GM23338 (cell line): ENCODE results near the gene SBF2. TPM values are rescaled to one million over a fixed set of nuclear protein-coding genes. Genes with fewer than 3 reads are reported as not detected.

Experiments
- ATAC-seq: fragments of 200-7000 bp; cut with Tn5 transposase; 3 replicates; pipeline ENCODE4 v1.9.1; 2020
- DNase-seq: peaks from one replicate; pipeline ENCODE4 v3.0.0-alpha.2; 2015; ENCODE audit warnings: low spot score
- H2AFZ ChIP-seq: fragments of 200-600 bp; sonication (generic); 2 replicates; pipeline ENCODE4 v1.8.0; 2016; ENCODE audit warnings: antibody characterized with exemption, mild to moderate bottlenecking, moderate library complexity
- H3F3A ChIP-seq: fragments of 200-600 bp; sonication (generic); replicated peaks from 2 replicates; pipeline ENCODE4 v1.8.0; 2017; ENCODE audit warnings: antibody characterized with exemption, mixed run types, low read depth
- H3K27ac ChIP-seq: fragments of 200-600 bp; sonication (generic); 2 replicates; pipeline ENCODE4 v1.6.1; 2016; ENCODE audit warnings: low read depth
- H3K27me3 ChIP-seq: fragments of 200-600 bp; sonication (generic); 2 replicates; pipeline ENCODE4 v1.8.0; 2016; ENCODE audit warnings: mild to moderate bottlenecking, mixed run types, moderate library complexity; ENCODE audit not compliant: insufficient read depth
- H3K36me3 ChIP-seq: fragments of 200-600 bp; sonication (generic); 2 replicates; pipeline ENCODE4 v1.8.0; 2016; ENCODE audit warnings: mild to moderate bottlenecking; ENCODE audit not compliant: insufficient read depth
- H3K4me1 ChIP-seq: fragments of 200-600 bp; sonication (generic); 2 replicates; pipeline ENCODE4 v1.8.0; 2016; ENCODE audit warnings: mild to moderate bottlenecking, moderate library complexity; ENCODE audit not compliant: insufficient read depth
- H3K4me2 ChIP-seq: fragments of 200-600 bp; sonication (generic); 2 replicates; pipeline ENCODE4 v1.7.1; 2017; ENCODE audit warnings: mixed run types
- H3K4me3 ChIP-seq: fragments of 200-600 bp; sonication (generic); 2 replicates; pipeline ENCODE4 v1.6.1; 2016; ENCODE audit warnings: mixed run types
- H3K79me2 ChIP-seq: fragments of 200-600 bp; sonication (generic); replicated peaks from 2 replicates; pipeline ENCODE4 v1.8.0; 2017; ENCODE audit warnings: mild to moderate bottlenecking; ENCODE audit not compliant: insufficient read depth
- H3K9me2 ChIP-seq: fragments of 200-600 bp; sonication (generic); 2 replicates; pipeline ENCODE4 v1.8.0; 2017; ENCODE audit not compliant: insufficient read depth
- H4K20me1 ChIP-seq: fragments of 200-600 bp; sonication (generic); replicated peaks from 2 replicates; pipeline ENCODE4 v1.8.0; 2017; ENCODE audit warnings: mild to moderate bottlenecking; ENCODE audit not compliant: insufficient read depth
- H3K27ac Mint-ChIP-seq: 2 replicates; pipeline ENCODE4 v1.8.0; 2020; ENCODE audit warnings: inconsistent platforms, mild to moderate bottlenecking, moderate library complexity, mixed read lengths
- H3K27me3 Mint-ChIP-seq: 3 replicates; pipeline ENCODE4 v1.8.0; 2022; ENCODE audit warnings: low read depth, mild to moderate bottlenecking, moderate library complexity, mixed read lengths, inconsistent platforms; ENCODE audit not compliant: insufficient read depth, poor library complexity
- H3K36me3 Mint-ChIP-seq: 3 replicates; pipeline ENCODE4 v1.8.0; 2021; ENCODE audit warnings: low read depth, mild to moderate bottlenecking, inconsistent platforms, moderate library complexity, mixed read lengths
- H3K4me1 Mint-ChIP-seq: 3 replicates; pipeline ENCODE4 v1.8.0; 2020; ENCODE audit warnings: mild to moderate bottlenecking, inconsistent platforms, mixed read lengths
- H3K4me3 Mint-ChIP-seq: 3 replicates; pipeline ENCODE4 v1.8.0; 2021; ENCODE audit warnings: moderate library complexity, mild to moderate bottlenecking, inconsistent platforms, mixed read lengths
- H3K9me3 Mint-ChIP-seq: 3 replicates; pipeline ENCODE4 v1.8.0; 2020; ENCODE audit warnings: moderate library complexity, mild to moderate bottlenecking, inconsistent platforms, mixed read lengths
- CREB1 ChIP-seq: fragments of 250-450 bp; sonication (Bioruptor Pico); IDR thresholded peaks from 2 replicates; pipeline ENCODE4 v1.5.0; 2020; ENCODE audit warnings: low read depth, mild to moderate bottlenecking, moderate library complexity
- CTCF ChIP-seq, 2 experiments: fragments of 200-600 bp in 1 of 2; sonication (generic) in 1 of 2; conservative IDR thresholded peaks; 2 replicates each; pipeline versions ENCODE4 v1.5.1 to v1.6.1; 2016 to 2017; ENCODE audit warnings: antibody characterized with exemption in 2 of 2, low read depth in 2 of 2, mild to moderate bottlenecking in 2 of 2, moderate library complexity in 1 of 2
- EZH2 ChIP-seq: fragments of 200-600 bp; sonication (generic); IDR thresholded peaks from one replicate; pipeline ENCODE4 v1.8.0; 2017; ENCODE audit warnings: antibody characterized with exemption, mild to moderate bottlenecking, low read depth; ENCODE audit not compliant: unreplicated experiment
- EZH2phosphoT487 ChIP-seq: fragments of 200-600 bp; sonication (generic); IDR thresholded peaks from one replicate; pipeline ENCODE4 v1.8.1; 2018; ENCODE audit warnings: antibody characterized with exemption; ENCODE audit not compliant: unreplicated experiment
- JUNB ChIP-seq: IDR thresholded peaks from one replicate; pipeline ENCODE4 v1.6.1; 2016; ENCODE audit warnings: antibody characterized with exemption; ENCODE audit not compliant: unreplicated experiment
- NANOG ChIP-seq: IDR thresholded peaks from 2 replicates; pipeline ENCODE4 v1.6.1; 2016; ENCODE audit warnings: antibody characterized with exemption, borderline replicate concordance
- STAT1 ChIP-seq: IDR thresholded peaks from one replicate; pipeline ENCODE4 v1.6.1; 2016; ENCODE audit warnings: antibody characterized with exemption; ENCODE audit not compliant: unreplicated experiment
- ZNF114 ChIP-seq: fragments of 250-450 bp; sonication (Bioruptor Pico); IDR thresholded peaks from 2 replicates; pipeline ENCODE4 v1.5.0; 2020; ENCODE audit warnings: mild to moderate bottlenecking, moderate library complexity
- ZNF331 ChIP-seq: fragments of 250-450 bp; sonication (Bioruptor Pico); IDR thresholded peaks from 2 replicates; pipeline ENCODE4 v1.5.0; 2020; ENCODE audit warnings: low read depth, mild to moderate bottlenecking, moderate library complexity
- polyA plus RNA-seq: library from polyadenylated mRNA; unstranded; fragments of >200 nt; fragmentation: Nextera tagmentation; extraction: Ambion mirVana; gene quantifications from 2 replicates; pipeline ENCODE4 v1.2.1, GENCODE V29; 2016
- total RNA-seq: library from RNA; depleted of rRNA; stranded (reverse); fragments of >200 nt; shearing (Covaris generic); gene quantifications from 2 replicates; pipeline ENCODE4 v1.2.3, GENCODE V29; 2014
- TF ChIP-seq, protein P1 (sequence below): IDR thresholded peaks from one replicate; pipeline ENCODE4 v1.6.1; 2018; ENCODE audit warnings: antibody characterized with exemption; ENCODE audit not compliant: unreplicated experiment
- TF ChIP-seq, protein P2 (sequence below): IDR thresholded peaks from 2 replicates; pipeline ENCODE4 v1.6.1; 2016; ENCODE audit warnings: antibody characterized with exemption

Gene SBF2
- total and polyA plus RNA-seq, 2 experiments from 2014 or later: 25.6 to 53.5 TPM

GRCh38 chr11:10030122-10030490 lies 263.9 kb downstream of the SBF2 start (continued):
- TF ChIP-seq ZNF331 (no peak), CTCF (conservative IDR thresholded peaks at IDR 0.05; ENCODE audit: low read depth in 2 of 2) (no peak), STAT1 (no peak), NANOG (no peak), JUNB (no peak), EZH2 (no peak), CREB1 (CRISPR knock-in tag) (no peak)
- TF ChIP-seq, protein P1, sequence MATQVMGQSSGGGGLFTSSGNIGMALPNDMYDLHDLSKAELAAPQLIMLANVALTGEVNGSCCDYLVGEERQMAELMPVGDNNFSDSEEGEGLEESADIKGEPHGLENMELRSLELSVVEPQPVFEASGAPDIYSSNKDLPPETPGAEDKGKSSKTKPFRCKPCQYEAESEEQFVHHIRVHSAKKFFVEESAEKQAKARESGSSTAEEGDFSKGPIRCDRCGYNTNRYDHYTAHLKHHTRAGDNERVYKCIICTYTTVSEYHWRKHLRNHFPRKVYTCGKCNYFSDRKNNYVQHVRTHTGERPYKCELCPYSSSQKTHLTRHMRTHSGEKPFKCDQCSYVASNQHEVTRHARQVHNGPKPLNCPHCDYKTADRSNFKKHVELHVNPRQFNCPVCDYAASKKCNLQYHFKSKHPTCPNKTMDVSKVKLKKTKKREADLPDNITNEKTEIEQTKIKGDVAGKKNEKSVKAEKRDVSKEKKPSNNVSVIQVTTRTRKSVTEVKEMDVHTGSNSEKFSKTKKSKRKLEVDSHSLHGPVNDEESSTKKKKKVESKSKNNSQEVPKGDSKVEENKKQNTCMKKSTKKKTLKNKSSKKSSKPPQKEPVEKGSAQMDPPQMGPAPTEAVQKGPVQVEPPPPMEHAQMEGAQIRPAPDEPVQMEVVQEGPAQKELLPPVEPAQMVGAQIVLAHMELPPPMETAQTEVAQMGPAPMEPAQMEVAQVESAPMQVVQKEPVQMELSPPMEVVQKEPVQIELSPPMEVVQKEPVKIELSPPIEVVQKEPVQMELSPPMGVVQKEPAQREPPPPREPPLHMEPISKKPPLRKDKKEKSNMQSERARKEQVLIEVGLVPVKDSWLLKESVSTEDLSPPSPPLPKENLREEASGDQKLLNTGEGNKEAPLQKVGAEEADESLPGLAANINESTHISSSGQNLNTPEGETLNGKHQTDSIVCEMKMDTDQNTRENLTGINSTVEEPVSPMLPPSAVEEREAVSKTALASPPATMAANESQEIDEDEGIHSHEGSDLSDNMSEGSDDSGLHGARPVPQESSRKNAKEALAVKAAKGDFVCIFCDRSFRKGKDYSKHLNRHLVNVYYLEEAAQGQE: no peak

GRCh38 chr11:10029386-10030121 lies 264.5 kb downstream of the SBF2 start:
- Mint-ChIP-seq H3K9me3 (no peaks in the 10 kb centered on the region), H3K27ac (no peak overlapping the region), H3K4me3 (no peak overlapping the region), H3K4me1 (peaks cover 9% of the 10 kb centered on the region; the same call in 2 of the 3 replicates), H3K36me3 (no peaks in the 10 kb centered on the region; the same call in 2 of the 3 replicates), H3K27me3 (peaks cover 2% of the 10 kb centered on the region)
- no peak overlapping the region for H3K4me3 ChIP-seq
- H2AFZ ChIP-seq: no peak overlapping the region
- H3K36me3 ChIP-seq: no peaks in the 10 kb centered on the region; the same call in 1 of the 2 replicates
- ATAC-seq: no peak
- H3F3A ChIP-seq: no peaks in the 10 kb centered on the region
- H3K27ac ChIP-seq: no peak overlapping the region
- no peaks in the 10 kb centered on the region for H3K27me3 ChIP-seq
- peaks cover 13% of the 10 kb centered on the region; the same call in 1 of the 2 replicates for H3K4me1 ChIP-seq
- no peak for DNase-seq
- no peaks in the 10 kb centered on the region for H3K79me2 ChIP-seq
- H4K20me1 ChIP-seq: 0 out of 2 replicates have a peak, but pooled peaks cover 3% of the 10 kb centered on the region
- no peak overlapping the region for H3K4me2 ChIP-seq
- H3K9me2 ChIP-seq: no peaks in the 10 kb centered on the region
- TF ChIP-seq ZNF331: no peak
- TF ChIP-seq STAT1: no peak
- TF ChIP-seq EZH2phosphoT487: no peak
- TF ChIP-seq, protein P1: no peak
- TF ChIP-seq, protein P2, sequence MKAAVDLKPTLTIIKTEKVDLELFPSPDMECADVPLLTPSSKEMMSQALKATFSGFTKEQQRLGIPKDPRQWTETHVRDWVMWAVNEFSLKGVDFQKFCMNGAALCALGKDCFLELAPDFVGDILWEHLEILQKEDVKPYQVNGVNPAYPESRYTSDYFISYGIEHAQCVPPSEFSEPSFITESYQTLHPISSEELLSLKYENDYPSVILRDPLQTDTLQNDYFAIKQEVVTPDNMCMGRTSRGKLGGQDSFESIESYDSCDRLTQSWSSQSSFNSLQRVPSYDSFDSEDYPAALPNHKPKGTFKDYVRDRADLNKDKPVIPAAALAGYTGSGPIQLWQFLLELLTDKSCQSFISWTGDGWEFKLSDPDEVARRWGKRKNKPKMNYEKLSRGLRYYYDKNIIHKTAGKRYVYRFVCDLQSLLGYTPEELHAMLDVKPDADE: no peak
- TF ChIP-seq EZH2: no peak
- TF ChIP-seq NANOG: no peak
- TF ChIP-seq CTCF (conservative IDR thresholded peaks at IDR 0.05; ENCODE audit: low read depth in 2 of 2): no peak
- no peak for TF ChIP-seq JUNB
- TF ChIP-seq ZNF114 (CRISPR knock-in tag): no peak
